Measurements from ENCODE around the gene GABRD.

Gene GABRD

DNA sequence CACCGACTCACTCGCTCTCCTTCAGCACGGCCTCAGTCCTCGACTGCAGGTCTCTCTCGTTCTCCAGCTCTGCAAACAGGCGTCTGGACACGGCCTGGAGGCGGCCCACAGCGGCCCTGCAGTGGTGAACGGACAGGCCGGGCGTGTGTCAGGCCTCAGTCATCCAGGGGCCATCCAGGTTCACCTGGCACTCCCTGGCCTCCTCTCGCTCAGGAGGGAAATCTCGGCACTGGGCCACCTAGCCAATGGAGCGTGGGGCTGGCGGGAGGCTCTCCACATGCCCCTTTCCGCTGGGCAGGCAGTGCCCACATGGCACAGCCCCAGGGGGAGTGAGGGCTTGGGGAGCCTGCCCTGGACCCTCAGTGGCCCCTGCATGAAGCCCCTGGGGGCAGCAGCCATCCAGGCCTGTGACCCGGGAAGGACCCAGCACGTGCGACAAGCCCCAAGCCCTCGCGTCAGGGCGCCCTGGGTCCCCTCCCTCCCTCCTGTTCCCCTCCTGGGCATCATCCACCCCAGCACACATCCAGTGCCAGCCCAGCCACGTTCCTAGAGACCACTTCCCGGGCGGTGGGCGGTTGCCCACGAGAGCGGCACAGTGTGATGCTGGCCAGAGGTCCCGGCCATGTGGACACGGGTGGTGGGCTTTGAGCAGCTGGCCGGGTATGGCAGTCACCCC lies 33.6 kb upstream of the GABRD start:
- no peak for DNase-seq (ENCODE audit: low read depth)

DNA sequence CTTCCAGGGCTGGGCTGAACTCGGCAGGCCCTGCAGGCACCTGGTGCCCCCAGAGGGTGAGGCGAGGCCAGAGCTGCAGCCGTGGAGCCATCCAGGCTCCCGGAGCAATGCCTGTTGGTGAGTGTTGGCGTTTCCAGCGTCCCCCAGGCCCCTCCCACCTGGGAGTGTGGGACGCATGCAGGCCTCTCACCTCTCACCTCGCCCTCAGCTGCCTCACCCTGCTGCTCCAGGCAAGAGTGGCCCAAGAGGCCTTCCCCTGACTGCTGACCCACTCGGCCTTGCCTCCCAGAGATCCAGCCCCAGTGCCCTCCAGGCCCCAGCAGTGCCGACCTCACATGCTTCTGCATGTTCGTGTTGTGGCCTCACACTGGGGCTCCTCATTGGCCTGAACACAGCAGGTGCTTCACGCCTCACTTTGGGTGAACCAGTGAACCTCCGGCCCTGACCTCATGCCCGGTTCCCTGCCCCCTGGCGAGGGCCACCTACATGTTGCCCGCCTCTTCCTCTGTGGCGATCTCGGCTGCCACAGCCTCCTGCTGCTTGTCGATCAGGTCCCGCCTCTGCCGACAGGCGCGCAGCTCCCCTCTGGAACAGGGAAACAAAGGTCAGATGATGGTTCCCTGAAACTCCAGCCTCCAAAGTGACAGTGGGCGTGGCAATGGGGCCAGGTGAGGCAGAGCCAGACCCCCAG lies 32.5 kb upstream of the GABRD start:
- no peak for DNase-seq (ENCODE audit: low read depth)

DNA sequence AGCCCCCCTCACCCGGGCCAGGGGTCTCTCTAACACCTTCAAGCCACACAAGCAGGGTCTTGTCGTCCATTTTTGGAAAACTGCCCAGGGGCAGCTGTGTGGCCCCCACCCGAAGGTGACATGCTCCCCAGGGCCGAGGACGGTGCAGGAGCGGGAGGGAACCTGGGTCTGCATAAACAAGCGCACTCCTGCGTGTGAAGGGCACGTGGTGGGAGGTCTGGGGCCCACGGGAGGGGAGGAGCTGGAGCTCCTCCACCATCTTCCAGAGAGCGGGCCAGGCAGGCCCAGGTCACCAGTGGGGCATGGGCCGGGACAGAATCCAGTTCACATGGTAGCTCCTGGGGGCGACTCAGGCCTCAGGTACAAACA lies 32.0 kb upstream of the GABRD start:
- DNase-seq (ENCODE audit: low read depth): no peak

DNA sequence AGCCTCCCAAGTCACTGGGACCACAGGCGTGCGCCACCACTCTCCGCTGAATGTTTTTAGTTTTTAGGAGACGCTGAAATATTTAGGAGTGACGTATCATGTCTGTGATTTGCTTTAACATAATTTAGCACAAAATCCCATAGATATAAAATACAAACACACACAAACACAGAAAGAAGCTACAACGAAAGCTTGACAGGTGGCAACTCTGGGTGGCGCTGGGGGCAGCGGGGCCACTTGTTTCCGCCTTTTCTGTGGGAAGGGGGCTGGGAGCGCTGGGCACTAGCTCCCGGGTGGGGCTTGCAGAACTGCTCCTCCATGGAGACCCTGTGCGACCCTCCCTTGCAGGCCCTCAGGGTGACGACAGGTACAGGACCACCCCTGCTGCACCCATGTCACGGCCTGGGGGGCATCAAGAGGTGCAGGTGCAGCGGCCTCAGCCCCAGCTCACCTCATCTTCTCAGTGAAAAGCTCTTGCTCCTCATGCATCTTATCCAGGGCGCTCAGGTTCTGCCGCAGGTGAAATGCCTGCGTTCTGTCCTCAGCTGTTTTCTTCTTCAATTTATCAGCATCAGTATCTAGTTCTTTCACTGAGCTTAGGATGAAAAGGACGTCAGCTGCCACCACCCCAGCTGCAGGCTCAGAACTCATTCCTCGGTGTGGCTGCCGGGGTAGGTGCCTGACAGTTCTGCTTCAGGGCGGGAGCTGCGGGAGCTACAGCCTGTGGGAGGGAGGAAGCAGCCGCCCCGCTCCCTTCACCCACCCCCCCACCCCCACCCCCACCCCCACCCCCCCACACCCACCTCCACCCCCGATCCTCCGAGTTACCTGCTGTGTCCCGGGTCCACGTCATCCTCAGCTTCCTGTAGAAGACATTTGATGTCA lies 30.8 kb upstream of the GABRD start:
- DNase-seq (ENCODE audit: low read depth): no peak

DNA sequence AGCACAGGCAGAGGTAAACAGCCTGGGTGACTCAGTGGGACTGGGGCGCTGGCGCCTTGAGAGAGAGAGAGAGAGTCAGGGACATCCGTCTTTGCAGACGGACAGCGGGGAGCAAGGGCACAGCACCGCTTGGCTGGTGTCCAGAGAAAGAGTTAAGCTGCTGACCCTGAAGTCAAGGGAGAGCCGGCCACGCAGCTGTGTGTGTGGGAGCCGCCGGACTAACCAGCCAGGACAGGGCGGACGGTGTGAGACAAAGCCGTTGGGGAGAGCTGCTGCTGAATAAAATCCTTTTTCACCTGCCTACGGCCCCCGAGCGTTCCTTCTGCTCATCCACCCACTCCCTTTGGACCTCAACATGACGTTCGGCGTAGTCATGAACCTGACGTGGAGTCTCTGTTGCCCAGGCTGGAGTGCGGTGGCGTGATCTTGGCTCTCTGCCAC lies 30.0 kb upstream of the GABRD start:
- DNase-seq (ENCODE audit: low read depth): no peak

DNA sequence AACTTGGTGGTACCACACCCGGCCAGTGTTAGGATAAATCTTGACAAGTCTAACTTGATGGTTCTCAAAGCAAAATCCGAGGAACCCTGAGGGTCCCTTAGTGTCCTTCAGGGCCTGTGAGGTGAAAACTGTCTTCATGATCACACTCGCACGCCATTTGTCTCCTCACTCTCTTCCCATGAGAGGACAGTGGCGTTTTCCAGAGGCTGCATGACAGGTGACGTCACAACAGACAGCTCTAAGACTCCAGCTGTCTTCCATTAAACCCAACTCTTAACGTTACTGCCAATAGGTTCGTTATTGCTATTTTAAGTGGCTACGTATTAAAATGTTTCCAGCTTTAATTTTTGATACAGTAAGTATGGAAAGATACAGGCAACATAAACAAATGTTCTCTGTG lies 29.4 kb upstream of the GABRD start:
- no peak for DNase-seq (ENCODE audit: low read depth)

DNA sequence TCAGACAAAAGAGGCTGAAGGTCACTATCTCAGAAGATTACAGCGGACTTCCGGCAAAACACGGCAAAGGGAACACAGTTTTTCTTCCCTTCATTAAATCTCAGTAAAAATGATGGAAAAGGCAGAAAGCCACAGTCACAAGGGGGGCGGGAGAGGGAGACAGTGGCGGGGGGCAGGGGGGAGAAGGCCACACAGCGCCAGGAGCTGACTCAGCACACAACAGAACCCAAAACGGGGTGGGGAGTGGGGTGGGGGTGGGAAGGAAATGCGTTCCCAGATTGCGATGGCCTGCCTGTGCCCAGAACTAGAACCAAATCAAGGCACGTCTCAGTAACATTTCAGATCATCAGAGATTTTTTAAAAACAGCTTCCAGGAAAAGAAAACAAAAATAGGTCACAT lies 28.9 kb upstream of the GABRD start:
- DNase-seq (ENCODE audit: low read depth): no peak

DNA sequence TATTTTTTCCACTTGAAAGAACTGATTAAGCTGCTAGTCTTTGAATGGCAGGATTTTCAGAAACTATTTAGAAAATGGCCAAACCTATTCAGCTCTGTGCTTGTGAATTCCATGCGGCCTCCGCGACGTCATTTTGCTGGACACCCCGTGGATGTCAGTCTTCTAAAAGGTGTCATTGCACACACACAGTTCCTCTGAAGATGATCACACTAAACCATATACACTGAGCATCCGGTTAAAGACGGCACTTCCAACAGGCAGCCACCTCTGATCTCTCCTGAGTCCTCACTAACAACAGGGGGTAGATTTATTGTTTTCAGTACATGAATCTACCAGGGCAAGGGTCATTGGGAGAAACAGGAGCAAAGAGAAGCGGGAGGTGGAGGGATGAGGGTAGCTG lies 24.6 kb upstream of the GABRD start:
- no peak for DNase-seq (ENCODE audit: low read depth)

DNA sequence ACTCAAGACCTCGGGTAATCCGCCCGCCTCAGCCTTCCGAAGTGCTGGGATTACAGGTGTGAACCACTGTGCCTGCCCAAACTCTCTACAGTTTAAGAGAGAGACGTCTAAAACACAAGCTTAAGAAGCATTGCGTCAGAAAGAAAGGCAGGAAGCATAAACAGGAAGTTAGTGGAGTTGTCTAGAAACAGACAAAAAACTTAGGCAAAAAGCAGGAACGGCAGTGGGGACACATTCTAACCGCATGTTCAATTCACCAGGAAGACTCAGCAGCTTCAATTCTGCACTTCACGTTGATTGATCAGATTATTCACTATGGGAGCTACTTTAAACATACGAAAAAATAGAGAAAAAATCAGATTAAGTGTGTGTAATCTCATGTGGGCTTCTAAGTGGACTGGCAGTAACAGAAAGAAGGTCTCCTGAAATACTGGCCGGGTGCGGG lies 22.9 kb upstream of the GABRD start:
- DNase-seq (ENCODE audit: low read depth): no peak

DNA sequence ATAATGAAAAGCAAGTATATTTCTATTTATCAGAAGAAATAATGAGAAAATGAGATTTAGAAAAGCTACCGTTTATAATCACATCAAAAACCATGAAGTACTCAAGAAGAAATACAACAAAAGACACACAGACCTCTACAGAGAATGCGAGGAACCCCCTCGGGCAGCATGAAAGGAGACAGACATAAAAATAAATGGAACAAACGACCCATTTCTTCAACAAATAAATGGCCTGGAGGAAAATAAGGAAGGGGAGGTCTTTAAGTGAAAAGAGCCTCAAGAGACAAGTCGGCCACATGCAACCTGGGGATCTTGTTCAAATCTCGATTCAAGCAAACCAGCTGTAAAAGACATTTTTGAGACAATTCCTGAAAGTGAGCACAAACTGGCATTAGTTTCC lies 21.6 kb upstream of the GABRD start:
- DNase-seq (ENCODE audit: low read depth): no peak

DNA sequence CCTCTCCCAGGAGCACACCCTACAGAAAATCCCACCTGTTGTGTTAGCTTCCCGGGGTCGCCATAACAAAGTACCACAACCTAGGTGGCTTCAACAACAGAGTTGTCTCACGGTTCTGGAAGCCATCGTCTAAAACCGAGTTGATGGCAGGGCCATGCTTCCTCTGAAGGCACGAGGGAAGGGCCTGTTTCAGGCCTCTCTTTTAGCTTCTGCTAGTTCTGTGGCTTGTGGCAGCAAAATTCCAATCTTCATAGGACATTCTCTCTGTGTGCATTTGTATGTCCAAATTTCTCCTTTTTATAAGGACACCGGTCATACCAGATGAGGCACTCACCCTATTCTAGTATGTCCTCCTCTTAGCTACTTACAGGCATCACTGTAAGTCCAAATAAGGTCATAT lies 18.7 kb upstream of the GABRD start:
- DNase-seq (ENCODE audit: low read depth): no peak

DNA sequence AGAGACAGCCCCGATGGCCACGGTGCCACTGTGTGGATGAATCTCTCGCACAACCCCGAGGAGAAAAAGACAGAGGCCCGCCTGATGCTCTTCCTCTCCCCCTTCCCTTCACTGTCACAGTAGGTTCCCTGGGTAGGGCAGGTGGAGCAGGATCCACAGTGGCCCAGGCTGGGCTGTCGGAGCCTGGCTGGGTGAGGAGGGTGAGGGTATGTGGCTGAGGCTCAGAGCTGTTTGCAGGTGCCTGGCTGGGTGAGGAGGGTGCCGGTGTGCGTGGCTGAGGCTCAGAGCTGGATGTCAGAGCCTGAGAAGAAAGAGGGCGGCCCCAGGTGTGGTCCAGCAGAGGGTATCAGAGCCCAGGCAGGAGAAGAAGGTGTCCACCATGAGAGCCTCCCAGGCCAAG lies 18.3 kb upstream of the GABRD start:
- no peak for DNase-seq (ENCODE audit: low read depth)

DNA sequence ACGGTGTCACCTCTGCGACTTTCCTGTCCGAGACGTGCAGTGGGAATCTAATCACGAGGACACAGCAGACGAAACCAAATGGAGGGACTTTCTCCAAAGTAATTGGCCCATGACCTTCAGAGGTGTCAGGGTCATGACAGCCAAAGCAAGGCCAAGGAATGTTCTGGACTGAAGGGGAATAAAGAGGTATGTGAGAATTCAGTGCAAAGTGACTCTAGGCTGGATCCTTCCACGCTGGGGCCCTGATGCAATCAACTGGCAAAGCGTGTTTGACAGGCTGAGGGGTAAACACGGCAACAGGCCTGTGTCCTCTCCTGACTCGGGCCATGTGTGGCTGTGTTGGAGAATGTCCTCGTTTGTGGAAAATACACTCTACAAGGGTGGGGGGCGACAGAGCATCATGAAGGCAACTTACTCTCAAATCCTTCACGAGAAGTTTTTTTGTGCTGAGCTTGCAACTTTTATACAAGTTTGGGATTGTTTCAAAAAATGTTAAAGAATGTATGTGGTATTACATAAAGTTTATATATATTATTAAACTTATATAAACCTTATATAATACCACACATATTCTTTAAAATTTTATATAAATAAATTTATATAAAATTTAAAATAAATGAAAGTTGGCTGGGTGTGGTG lies 17.3 kb upstream of the GABRD start:
- DNase-seq (ENCODE audit: low read depth): no peak

DNA sequence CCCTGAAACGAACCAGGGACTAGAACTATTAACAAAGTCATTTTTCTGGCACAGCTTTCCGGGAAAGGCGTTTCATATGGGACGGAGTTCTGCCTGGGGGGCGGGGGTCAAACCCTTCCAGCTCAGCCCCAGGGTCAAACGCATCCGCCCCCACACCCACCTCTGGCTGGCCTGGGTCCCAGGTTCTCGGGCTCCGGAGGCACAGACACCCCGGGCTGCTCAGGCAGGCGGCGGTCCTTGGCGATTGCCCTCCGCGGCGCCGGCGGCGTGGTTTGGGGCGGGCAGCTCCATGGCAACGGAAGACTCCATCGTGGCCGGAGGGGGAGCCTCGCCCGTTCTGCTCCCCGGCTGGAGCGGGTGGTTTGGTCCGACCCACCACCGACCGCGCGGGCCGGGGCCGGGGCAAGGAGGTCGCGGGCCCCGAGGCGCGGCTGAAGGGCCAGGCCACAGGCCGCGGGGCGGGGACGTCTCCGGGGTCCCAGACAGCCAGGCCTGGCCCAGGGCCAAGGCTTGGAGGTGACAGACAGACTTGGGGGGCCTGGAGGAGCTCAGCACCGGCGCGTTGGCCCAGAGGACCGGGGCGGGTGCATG lies 15.5 kb upstream of the GABRD start, which contains the start of gene CFAP74:
TSS of gene CFAP74 (minus strand) at position 246 of the 591 bp plus-strand sequence. CDS start 12,830 bp downstream, outside the sequence.
- no peak for DNase-seq (ENCODE audit: low read depth)

DNA sequence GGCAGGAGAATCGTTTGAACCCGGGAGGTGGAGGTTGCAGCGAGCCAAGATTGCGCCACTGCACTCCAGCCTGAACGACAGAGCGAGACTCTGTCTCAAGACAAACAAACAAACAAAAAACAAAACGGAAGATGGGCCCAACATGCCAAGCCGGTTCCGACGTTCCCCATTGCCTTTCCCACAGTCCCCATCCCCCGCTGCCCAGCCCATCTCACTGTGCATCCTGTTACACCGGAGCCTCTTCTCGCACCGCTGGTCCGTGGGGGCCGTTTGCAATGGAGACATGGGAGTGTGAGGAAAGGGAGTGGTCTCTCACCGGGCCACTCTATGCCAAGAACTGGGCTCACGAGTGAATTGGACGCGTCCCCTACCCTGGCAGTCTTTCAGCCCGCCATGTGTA lies 14.3 kb upstream of the GABRD start:
- no peak for DNase-seq (ENCODE audit: low read depth)

DNA sequence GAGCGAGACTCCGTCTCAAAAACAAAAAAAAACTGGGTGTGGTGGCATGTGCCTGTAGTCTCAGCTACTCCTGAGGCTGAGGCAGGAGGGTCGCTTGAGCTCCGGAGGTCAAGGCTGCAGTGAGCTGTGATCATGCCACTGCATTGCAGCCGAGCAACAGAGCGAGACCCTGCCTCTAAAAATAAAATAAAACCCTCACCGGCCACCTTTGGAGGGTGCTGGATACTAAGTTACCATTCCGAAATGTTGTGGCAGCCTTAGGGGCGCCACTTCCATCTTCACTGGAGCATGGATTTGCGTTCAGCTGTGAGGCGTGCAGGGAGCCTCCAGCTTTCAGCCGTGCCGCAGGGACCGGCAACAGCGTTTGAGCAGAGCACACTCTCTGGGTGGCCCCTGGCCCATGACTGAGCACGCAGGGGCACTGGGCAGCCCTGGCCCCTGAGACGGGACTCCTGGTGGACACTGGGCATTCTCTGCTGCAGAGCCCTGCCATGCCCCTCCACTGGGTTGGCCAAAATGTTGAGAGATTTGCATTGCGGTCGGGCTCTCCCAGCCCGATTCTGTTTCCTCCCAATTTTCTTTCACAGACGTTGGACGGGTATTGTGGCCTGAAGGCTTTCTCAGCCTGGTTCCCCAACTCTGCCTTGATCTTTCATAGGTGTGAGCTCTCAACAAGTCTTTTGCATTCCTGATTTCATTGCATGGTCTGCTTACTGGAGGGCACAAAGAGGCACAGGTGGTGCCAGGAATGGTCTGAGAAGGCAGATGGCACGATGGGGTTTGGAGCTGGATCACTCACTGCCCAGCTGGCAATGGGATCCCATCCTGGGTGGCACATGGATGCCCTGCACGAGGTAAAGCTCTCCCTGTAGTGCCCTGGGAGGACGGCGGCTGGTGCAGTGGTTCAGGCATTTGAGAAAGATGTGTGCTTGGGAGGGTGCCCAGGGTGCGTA lies 9.8 kb upstream of the GABRD start:
- DNase-seq (ENCODE audit: low read depth): no peak

DNA sequence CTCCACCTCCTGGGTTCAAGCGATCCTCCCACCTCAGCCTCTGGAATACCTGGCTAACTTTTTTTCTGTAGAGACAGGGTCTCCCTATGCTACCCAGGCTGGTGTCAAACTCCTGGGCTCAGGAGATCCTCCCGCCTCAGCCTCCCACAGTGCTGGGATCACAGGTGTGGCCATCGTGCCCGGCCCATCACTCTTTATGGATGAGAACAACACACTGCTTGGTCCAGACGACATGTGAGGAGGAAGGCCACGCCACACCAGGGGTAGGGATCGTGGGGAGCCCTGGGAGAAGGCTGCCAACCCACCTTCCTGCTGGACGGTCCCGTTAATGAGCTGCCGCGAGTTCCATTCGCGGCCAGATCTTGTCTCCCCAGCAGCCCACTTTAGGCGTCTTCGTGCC lies 5.0 kb upstream of the GABRD start:
- no peak for DNase-seq (ENCODE audit: low read depth)

DNA sequence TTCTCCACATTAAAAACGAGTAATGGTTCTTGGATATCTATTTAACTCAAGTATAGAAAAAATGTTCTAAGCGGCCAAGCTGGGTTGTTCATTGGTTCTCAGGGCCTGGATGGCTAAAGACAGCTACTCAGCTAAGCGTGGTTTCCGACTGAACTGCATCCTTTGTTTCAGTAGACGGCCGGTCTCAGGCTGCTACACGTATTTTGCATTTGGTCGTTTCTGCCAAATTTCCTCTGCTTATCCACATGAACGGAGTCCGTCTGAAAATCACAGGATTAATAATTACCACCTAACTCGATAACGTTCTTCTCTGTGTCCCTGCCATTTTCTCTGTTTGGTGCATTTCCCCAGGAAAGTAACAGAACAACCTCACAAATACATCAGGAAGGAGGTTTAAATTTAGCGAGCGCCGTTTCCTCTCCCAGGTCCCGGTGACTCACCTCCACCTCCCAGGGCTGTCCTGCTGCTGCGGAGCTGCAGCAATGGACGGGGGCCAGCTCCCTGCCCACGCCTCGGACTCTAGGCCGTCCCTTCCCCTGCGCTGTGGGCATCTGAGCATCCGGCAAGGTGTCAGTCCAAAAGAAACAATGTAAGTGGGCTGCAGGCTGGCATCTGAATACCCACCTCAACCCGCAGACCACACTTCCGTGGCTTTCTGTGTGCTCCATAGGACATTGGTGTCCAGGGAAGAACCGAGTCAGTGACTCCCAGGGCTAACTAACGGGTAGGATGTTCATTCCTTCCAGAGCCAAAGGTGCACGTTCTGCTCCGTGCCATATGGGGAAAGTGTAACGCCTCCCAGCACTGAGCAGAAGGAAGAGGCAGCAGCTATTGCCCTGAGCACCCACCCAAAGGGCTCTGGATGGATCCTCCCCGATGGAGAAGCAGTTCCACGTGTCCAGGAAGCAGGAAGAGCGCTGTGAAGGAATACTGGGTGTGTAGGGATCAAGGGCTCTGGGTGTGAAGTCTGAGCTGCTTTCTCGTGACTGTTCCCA lies 4.1 kb upstream of the GABRD start:
- DNase-seq (ENCODE audit: low read depth): no peak

DNA sequence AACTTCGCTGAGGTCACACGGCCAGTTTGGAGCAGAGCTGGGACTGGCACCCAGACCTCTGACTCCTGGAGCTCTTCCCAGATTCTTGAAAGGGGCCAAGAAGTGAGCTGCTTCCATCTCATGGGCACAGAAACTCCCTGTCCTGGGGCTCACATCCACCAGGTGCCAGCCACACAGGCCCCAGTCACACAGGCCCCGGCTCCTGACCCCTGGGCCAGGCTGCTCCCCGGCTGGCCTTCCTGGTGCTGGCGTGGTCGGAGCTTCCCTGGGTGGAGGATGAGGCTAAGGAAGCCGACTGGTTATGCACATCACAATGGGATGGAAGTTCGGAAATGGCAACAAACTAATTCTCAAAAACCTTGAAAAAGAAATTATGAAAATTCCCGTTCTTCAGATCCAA lies 3.0 kb upstream of the GABRD start:
- no peak for DNase-seq (ENCODE audit: low read depth)

All from non-pigmented ciliary epithelial cell (primary cell).